HPDE6-E6E7 (cell line): ENCODE measurements around the gene IFRD1.
"Not testable (repeated sequence)": the region's sequence is repeated elsewhere in the genome, so short reads cannot be mapped to it uniquely, and the experiment has no call there.

Experiments
- DNase-seq: peaks from one replicate; pipeline ENCODE4 v3.0.0; 2011; ENCODE audit warnings: missing footprints; ENCODE audit errors: extremely low spot score

Gene IFRD1

DNA sequence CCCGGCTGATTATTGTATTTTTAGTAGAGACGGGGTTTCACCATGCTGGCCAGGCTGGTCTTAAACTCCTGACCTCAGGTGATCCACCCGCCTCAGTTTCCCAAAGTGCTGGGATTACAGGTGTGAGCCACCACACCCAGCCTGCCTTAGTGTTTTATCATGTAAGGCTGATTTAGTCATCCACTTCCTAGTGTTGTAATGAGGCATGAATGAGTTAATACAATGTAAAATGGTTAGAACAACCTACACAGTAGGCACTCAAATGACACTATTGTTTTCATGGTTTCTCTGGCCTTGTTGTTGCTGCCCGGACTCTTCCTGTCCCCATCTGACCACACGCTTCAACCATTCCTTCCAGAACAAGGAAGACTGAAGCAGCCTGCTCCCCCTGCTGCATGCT, 66.2 kb downstream of the IFRD1 start:
- DNase-seq = not testable (repeated sequence)

GRCh38 chr7:112517487-112517886, 67.2 kb downstream of the IFRD1 start:
- no peak for DNase-seq

- no peak for DNase-seq
Measured at GRCh38 chr7:112520787-112521186, 70.5 kb downstream of the IFRD1 start.

DNA sequence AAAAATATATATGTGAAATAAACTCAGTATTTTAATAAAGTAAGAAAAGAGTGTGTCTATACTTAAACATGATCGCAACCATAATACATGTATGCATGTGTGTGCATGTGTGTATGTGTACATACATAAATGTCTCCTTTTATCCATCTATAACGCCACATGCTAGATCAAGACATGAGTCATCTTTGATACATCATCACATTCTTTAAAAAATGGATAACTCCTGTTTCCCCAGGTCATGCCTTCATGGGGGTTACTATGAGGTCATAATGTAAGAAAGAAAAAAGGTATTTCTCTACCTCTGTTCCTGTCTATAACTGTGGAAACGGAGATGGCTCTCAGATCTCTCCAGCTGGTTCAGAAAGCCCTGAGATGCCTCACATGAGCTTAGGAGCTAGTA, 71.7 kb downstream of the IFRD1 start:
- DNase-seq = no peak

GRCh38 chr7:112523871-112524270, 73.6 kb downstream of the IFRD1 start:
- DNase-seq = no peak
